ENCODE measurements around the gene DEPDC1. TPM values are rescaled to one million over a fixed set of nuclear protein-coding genes. Genes with fewer than 3 reads are reported as not detected.
A peak's percentile ranks its signal among the peaks of the same experiment; 100 is the strongest.

The DEPDC1 gene
- total RNA-seq, 1 experiment from 2014 or later, result 61.9 TPM

DNA sequence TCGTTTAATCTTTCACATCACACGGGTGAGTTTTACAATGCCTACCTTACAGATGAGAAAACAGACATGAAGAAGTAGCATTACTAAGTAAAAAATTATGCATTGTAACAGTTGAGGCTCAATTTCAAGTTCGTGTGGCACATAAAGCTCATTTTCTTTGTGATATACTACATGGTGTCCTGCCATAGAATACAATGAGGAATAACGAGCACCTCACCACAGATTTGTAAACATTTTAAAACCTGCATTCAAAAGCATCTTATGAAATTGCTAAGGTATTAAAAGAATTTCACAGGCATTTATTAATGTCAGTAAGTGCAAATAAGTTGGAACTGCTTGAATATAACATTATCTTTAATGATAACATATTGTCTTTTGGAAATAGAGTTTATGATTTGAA, 47.8 kb upstream of the DEPDC1 start:
- Histone ChIP-seq H3K79me2 (ENCODE audit: insufficient read depth, low read length) (no peaks in the 10 kb centered on the region), H3K27ac (ENCODE audit: low read depth, low read length) (no peak overlapping the region), H3K4me3 (replicated peaks in 1 of 2; ENCODE audit: low read depth in 1 of 2, low read length in 2 of 2) (no peak overlapping the region), H3K9me3 (ENCODE audit: control insufficient read depth in 1 of 2, insufficient read depth in 1 of 2, low read depth in 1 of 2, low read length in 2 of 2) (no peaks in the 10 kb centered on the region), H2AFZ (ENCODE audit: low read depth, low read length, poor library complexity, severe bottlenecking) (no peak overlapping the region), H3K9me2 (ENCODE audit: insufficient read depth) (no peaks in the 10 kb centered on the region), H3K9ac (ENCODE audit: low read length) (no peak overlapping the region), H3K4me2 (ENCODE audit: low read length) (no peak overlapping the region), H3K36me3 (ENCODE audit: control insufficient read depth in 1 of 2, insufficient read depth in 2 of 2, low read length in 2 of 2) (no peaks in the 10 kb centered on the region), H3K27me3 (ENCODE audit: insufficient read depth, low read length) (no peaks in the 10 kb centered on the region), H4K20me1 (ENCODE audit: insufficient read depth) (no peaks in the 10 kb centered on the region), H3K4me1 (ENCODE audit: control insufficient read depth in 1 of 2, insufficient read depth in 2 of 2, low read length in 2 of 2) (peaks cover 9 to 11% of the 10 kb centered on the region in 2 experiments)
- no peak for TF ChIP-seq CBX3 (IDR thresholded peaks at IDR 0.05; ENCODE audit: low read depth)
- no peak for TF ChIP-seq SRF (IDR thresholded peaks at IDR 0.05; ENCODE audit: low read depth)
- TF ChIP-seq, protein P1, sequence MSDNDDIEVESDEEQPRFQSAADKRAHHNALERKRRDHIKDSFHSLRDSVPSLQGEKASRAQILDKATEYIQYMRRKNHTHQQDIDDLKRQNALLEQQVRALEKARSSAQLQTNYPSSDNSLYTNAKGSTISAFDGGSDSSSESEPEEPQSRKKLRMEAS (IDR thresholded peaks at IDR 0.05), result no peak
- BruUV-seq (replicated peaks), result no TSS peak
- POLR2A ChIA-PET, result no interaction called here
- intact Hi-C loops (cut with micrococcal nuclease), result no loop called here
- no peak for ATAC-seq
- CTCF ChIA-PET, result no interaction called here
- DNase-seq (ENCODE audit: low read depth, low spot score), result no peak
- RAD21 ChIA-PET (ENCODE audit: low non-redundant PET in 1 of 2, low total read pairs in 2 of 2, uncharacterized antibody in 2 of 2, unreplicated experiment in 2 of 2), result no interaction called here

DNA sequence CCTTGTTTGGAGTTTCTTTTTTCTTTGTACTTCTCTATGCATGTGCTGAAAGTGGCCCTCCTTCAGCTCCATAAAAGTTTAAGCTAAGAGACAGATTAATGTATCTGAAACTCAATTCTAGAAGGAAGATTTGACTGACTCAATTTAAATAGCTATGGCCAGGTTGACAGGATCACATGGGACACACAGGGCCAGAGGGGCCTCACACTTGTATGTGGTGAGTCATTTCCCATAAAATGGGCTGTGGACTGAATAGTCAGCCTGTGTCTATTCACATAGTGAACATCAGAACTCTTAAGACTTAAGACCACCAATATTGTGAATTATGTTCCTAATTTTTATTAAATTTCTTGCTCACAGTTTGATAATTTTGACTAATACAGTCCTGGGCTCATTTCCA, 45.7 kb upstream of the DEPDC1 start:
- H3K4me3 ChIP-seq (replicated peaks in 1 of 2; ENCODE audit: low read depth in 1 of 2, low read length in 2 of 2), result no peak overlapping the region
- POLR2A ChIA-PET, result no interaction called here
- H2AFZ ChIP-seq (ENCODE audit: low read depth, low read length, poor library complexity, severe bottlenecking), result peak overlapping the region; percentile 49
- BruUV-seq (replicated peaks), result no TSS peak
- H3K36me3 ChIP-seq (ENCODE audit: control insufficient read depth in 1 of 2, insufficient read depth in 2 of 2, low read length in 2 of 2), result no peaks in the 10 kb centered on the region
- H3K9me2 ChIP-seq (ENCODE audit: insufficient read depth), result no peaks in the 10 kb centered on the region
- no peaks in the 10 kb centered on the region for H3K27me3 ChIP-seq (ENCODE audit: insufficient read depth, low read length)
- no peaks in the 10 kb centered on the region for H3K9me3 ChIP-seq (ENCODE audit: control insufficient read depth in 1 of 2, insufficient read depth in 1 of 2, low read depth in 1 of 2, low read length in 2 of 2)
- no peak overlapping the region for H3K4me2 ChIP-seq (ENCODE audit: low read length)
- TF ChIP-seq SIN3A (IDR thresholded peaks at IDR 0.05; ENCODE audit: low read depth), result no peak
- no peak for TF ChIP-seq RAD21 (IDR thresholded peaks at IDR 0.05; ENCODE audit: low read depth)
- TF ChIP-seq EGR1 (IDR thresholded peaks at IDR 0.05; ENCODE audit: low read depth), result no peak
- peak; percentile 41; the same call in 1 of the 2 replicates for TF ChIP-seq JUND (IDR thresholded peaks at IDR 0.05)
- no peak for TF ChIP-seq ZFX (IDR thresholded peaks at IDR 0.05)
- peak; percentile 54 for TF ChIP-seq FOSL1 (IDR thresholded peaks at IDR 0.05; ENCODE audit: low read depth)
- TF ChIP-seq EZH2phosphoT487 (IDR thresholded peaks at IDR 0.05; ENCODE audit: borderline replicate concordance), result no peak
- TF ChIP-seq SP1 (IDR thresholded peaks at IDR 0.05; ENCODE audit: low read depth), result no peak
- TF ChIP-seq, protein P1 (IDR thresholded peaks at IDR 0.05), result peak; percentile 62
- TF ChIP-seq CBX3 (IDR thresholded peaks at IDR 0.05; ENCODE audit: low read depth), result 0 out of 2 replicates have a peak, but pooled peaks have one; percentile 33
- no peaks in the 10 kb centered on the region for H4K20me1 ChIP-seq (ENCODE audit: insufficient read depth)
- CTCF ChIA-PET, result no interaction called here
- no peak for DNase-seq (ENCODE audit: low read depth, low spot score)
- RAD21 ChIA-PET (ENCODE audit: low non-redundant PET in 1 of 2, low total read pairs in 2 of 2, uncharacterized antibody in 2 of 2, unreplicated experiment in 2 of 2), result no interaction called here
- H3K27ac ChIP-seq (ENCODE audit: low read depth, low read length), result no peak overlapping the region
- H3K9ac ChIP-seq (ENCODE audit: low read length), result no peak overlapping the region
- H3K79me2 ChIP-seq (ENCODE audit: insufficient read depth, low read length), result no peaks in the 10 kb centered on the region
- intact Hi-C loops (cut with micrococcal nuclease), result no loop called here
- peaks cover 8 to 11% of the 10 kb centered on the region in 2 experiments for H3K4me1 ChIP-seq (ENCODE audit: control insufficient read depth in 1 of 2, insufficient read depth in 2 of 2, low read length in 2 of 2)
- peak; percentile 58; the same call in 1 of the 2 replicates for ATAC-seq

Measured in HCT116 (cell line).